HCEC 1CT (cell line): Measurements from ENCODE around the gene IL1RAP.

ENCODE experiments used
- DNase-seq: peaks from one replicate; pipeline ENCODE4 v3.0.0-alpha.2; 2017

The IL1RAP gene

DNA sequence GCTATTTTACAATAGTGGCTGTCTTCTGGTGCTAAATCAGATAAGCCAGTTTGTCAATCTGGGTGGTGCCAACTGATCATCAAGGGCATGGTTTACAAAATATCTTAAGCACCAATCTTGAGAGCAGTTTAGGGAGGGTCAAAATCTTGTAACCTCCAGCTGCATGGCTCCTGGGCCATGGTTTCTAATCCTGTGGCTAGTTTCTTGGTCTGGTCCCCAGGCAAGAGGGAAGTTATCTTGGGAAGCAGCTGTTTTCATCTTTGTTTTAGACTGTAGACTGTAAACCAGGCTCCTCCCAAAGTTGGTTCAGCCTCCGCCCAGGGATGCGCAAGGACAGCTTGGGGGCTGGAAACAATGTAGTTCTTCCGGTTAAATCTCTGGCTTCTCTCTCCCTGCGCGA, 166.8 kb downstream of the IL1RAP start:
- no peak for DNase-seq

DNA sequence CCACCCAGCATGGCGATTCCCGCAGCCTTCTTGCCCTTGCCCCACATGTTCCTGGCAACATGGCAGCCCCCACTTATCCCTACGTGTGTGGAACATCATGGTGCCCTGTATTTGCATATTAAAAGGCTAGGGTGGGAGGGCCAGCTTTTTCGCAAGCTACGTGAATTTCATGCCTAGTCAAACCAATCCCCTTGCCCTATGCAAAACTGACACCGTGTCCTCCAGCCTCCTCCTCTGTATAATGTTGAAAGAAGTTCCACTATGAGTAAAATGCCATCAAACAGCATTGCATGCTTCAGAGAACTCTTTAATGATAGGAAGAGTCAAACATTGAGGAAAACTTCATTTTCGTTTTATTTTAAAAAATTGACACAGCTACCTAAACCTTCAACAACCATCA, 170.9 kb downstream of the IL1RAP start:
- DNase-seq: no peak

DNA sequence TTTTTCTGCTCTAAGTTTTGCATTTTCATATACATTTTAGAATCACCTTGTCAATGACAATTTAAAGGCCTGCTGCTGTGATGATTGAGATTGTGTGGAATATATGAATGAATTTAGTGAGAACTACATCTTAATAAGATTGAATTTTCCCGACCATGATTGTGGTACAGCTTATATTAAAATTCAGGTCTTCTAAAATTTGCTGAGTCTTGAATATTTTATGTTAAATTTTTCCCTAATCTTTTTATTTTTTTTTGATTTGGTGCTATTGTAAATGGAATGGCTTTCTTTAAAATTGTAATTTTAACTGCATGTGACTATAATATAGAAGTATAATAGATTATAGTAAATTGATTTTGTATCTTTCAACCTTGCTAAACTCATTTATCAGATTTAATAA, 172.1 kb downstream of the IL1RAP start:
- no peak for DNase-seq

DNA sequence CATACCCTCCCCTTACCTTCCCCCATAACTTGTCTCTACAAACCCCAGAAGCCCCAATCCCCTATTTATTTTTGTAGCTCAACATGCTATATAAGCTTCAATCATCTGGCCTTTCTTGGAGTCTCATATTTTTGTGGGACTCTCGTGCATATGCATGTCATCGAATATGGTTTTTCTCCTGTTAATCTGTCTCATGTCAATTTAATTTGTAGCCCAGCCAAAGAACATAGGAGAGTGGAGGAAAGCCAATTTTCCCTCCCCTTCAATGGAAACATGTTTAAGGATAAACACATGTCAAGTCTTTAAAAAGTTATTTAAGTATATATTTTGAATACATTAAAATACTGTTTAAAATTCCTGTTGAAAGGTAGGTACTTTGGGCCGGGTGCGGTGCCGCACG, 176.4 kb downstream of the IL1RAP start:
- no peak for DNase-seq

DNA sequence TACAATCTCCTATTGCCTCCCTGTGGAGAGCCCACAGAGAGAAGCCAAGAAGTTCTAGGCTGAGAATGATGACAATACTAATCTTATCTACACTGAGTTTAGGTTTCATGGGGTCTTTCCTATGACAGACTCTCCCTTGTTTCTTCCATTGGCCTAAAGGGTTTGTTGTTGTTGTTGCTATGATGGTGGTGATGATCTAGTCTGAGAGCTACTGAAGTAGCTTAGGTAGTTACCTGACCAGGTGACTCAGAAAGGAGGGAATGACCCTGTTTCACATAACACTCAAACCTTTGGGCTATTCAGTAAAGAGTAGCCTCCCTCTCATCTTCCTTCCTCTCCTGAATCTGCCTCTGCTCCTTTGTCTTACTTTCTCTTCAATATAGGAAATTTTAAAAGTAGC, 178.4 kb downstream of the IL1RAP start:
- DNase-seq: no peak

DNA sequence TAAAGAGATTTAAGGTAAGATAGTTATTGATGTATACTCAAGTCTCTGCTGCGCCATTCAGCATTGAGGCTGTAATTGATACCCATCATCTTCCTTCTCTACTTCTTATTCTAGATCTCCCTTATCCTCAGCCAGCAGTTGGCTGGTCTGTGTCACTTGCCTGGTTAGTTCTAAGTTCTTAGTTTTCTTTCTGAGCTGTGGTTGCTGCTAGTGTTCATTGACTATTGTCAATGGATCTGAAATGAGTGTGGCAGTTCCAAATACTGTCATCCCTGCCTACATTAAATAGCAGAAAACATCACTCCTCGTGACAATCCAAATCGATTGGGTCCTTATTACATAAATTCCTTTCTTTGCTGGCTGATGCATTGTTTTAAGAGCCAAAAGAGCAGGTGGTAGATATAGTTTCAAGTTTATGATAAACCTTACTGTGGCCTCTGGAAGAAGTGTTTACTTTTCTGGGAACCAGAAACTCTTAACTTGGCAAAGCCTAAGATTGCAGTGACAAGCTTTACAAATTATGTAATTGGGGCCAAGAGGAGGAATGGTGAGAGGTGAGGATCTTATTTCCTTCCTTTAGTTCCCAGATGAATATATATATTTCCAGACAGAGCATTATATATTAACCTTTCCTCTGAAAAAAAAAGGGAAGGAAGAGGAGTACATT, 180.6 kb downstream of the IL1RAP start:
- DNase-seq: no peak

DNA sequence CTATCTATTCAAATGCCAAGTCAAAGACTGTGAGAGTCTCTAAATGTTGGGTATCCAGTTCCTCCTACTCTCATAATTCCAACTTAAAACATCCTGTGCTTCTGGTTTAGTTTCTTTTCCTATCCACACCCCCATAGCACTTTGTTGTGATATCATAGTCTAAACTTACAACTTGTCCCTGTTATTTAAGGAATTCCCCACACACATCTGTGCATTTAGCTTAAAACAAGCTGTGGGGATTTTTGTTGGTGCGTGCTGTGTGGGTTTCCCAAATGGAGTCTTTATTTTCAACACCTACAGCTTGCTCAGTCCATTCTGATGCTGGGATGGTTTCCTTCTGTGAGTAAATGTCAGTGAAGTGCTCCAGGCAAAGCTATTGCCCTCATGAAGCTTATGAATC, 181.3 kb downstream of the IL1RAP start:
- no peak for DNase-seq

DNA sequence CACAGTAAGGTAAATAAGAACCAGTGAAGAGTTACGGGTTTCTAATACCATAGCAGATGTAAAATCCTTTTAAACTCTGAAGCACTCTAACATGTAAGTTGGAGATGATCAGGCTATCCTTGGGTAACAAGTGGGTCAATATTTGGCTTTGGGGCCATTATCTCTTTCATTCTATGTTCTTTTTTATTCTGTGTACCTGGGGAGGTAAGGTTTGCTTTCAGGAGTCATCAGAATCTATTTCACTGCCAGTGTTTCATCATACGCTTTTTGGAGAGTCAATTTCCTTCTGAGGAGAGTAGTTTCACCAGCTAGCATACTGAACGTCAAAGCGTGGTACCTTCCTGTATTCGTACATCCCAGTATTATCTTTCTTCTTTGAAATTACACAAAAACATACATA, 182.1 kb downstream of the IL1RAP start:
- no peak for DNase-seq

DNA sequence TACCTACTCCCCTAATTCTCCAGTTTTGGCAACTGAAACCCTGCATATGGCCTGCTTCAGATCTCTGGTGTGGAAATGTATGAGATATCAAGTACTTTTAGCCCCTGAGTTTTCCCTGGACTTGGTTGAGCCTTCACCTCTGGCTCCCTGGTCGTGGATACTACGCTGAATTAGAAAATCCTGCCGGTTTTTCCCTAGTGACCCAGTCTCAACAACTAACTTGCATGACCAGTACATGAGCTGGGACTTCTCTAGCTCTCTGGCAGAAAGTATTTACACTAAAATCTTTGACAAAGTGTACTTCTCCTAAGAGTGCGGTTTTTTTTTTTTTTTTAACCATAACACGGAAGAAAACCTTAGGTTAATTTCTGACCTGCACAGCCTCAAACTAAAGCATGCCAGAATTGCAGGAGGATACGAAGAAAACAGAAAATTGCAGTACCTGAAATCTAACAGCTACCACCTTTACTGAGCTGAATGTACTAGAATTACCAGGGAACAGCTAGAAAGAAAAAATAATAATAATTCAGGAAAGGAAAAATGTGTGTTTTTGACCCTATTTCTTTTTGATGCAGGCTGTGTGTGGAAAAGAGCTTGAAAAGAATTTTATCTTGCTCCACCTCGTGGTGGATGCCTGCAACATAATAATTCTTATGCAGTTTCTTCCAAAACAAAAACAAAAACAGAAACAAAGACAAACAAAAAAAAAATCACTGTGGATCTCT, 183.1 kb downstream of the IL1RAP start:
- DNase-seq: peak; percentile 24

DNA sequence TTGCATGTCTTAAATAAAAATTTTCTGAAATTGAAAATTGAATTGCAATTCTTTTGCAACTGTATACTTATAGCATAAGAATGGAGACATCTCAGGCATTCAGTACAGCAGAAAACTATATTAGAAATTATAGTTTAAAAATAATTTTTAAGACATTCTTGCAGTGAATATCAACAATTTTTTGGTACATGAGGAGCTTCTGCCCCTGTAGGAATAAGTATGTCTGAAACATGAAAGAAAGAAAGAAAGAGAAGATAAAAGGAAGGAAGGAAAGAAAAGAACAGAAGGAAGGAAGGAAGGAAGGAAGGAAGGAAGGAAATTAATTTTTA, 183.6 kb downstream of the IL1RAP start:
- no peak for DNase-seq

DNA sequence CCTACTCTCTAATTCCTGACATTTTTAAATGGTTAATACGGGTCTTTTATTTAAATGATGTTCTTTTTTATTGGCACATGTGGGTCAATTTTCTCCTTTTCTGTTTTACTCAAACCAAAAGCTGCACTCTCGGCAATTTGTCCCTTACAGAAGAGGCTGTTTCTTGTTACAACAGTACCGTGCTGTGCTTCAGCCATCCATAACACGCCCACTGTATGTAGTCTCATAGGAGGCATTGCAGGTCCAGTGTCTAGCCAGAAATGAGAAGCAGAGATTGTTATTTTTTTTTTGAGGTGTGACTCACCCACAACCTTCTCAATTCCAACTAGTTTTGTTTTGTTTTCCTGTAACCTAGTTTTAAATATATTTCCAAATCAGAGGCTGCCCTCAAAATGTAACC, 184.0 kb downstream of the IL1RAP start:
- peak; percentile 60 for DNase-seq

DNA sequence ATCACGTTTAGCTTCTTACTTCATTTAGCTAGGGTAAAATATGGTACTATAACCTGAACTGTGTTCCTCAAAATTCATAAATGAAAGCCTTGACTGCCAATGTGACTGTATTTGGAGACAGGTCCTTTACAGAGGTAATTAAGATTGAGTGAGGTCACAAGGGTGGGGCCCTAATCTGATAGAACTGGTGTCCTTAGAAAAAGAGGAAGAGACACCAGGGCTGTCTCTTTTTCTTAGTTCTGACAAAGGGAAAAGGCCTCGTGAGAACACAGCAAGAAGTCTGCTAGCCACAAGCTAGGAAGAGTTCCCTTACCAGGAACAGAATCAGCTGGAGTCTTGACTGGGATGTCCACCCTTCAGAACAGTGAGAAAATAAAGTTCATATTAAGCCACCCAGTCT, 185.9 kb downstream of the IL1RAP start:
- DNase-seq: no peak

DNA sequence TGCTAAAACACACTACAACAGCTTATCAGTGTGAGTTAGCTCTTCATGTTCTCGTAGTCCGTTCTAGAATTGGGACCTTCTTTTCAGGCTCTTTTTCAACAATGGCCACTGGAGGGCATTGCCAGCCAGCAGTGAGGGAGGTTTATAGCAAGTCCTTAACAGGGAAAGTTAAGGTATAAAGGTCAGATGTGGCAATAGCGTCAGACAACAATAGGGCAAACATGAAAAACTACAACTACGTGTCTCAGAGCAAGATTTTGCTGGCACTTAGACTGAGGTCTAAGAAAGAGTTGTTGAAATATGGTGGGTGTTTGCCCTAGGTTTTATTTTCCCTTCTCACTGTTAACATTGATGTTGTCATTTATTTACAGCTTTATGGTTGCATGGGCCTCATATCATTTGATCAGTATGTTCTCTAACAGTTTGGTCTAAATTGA, 187.2 kb downstream of the IL1RAP start:
- DNase-seq: peak; percentile 68

DNA sequence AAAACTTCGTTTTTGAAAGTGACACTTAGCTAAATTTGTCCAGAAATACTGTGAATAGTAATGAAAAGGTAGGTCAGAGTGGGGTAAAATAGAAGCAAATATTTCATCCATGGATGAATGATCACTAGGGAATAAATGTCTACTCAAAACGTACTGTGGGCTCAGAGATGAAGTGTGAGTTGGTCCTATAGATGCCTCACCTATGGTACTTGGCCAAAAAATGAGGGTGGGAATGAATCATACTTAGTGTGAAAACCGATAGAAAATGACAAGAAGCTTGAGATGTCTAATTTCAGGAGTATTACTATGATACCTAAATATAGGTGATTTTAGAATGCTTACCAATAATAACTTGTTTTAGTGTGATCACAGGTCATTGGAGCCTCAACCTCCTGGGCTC, 192.7 kb downstream of the IL1RAP start:
- DNase-seq: no peak
